HG02798 (cell line): ENCODE data around the gene TNFRSF1B.

ENCODE experiments used
- ATAC-seq: cut with Tn5 transposase; IDR thresholded peaks from one replicate; pipeline ENCODE4 v1.9.1; 2021; ENCODE audit warnings: mild to moderate bottlenecking; ENCODE audit not compliant: unreplicated experiment, poor library complexity

The TNFRSF1B gene

GRCh38 chr1:12249748-12250147 lies 83.0 kb downstream of the TNFRSF1B start:
- no peak for ATAC-seq

GRCh38 chr1:12251442-12251841 lies 84.7 kb downstream of the TNFRSF1B start:
- no peak for ATAC-seq

GRCh38 chr1:12255913-12256312 lies 89.1 kb downstream of the TNFRSF1B start:
- no peak for ATAC-seq

- no peak for ATAC-seq
Observed at GRCh38 chr1:12258272-12258671, 91.5 kb downstream of the TNFRSF1B start.
